HL-60 (cell line): ENCODE results near the gene THEM4.

Experiments
- CTCF ChIP-seq: IDR thresholded peaks from one replicate; pipeline ENCODE4 v1.5.1; 2011; ENCODE audit warnings: low read length, control low read depth, inconsistent platforms; ENCODE audit not compliant: insufficient read depth
- SPI1 ChIP-seq: IDR thresholded peaks from 2 replicates; pipeline ENCODE4 v1.6.1; 2012; ENCODE audit warnings: low read depth, mild to moderate bottlenecking, borderline replicate concordance

- TF ChIP-seq SPI1 (no peak), CTCF (no peak)
These were observed 61.3 kb downstream of the THEM4 start for GRCh38 chr1:151847867-151848596.
